Activated CD4-positive, alpha-beta T cell treated with anti-CD3 and anti-CD28 coated beads, Interleukin-10, Interleukin-2, amounts not matched to agents 100 ng/mL and 50 ng/mL, durations not matched to agents 16 hours and 8 hours (primary cell): ENCODE data around the gene FTSJ1.

ENCODE experiments used
- DNase-seq: peaks from one replicate; pipeline ENCODE4 v3.0.0-alpha.2; 2020

FTSJ1 gene

GRCh38 chrX:48471504-48471903 lies 4.5 kb upstream of the FTSJ1 start:
- DNase-seq = no peak

DNA sequence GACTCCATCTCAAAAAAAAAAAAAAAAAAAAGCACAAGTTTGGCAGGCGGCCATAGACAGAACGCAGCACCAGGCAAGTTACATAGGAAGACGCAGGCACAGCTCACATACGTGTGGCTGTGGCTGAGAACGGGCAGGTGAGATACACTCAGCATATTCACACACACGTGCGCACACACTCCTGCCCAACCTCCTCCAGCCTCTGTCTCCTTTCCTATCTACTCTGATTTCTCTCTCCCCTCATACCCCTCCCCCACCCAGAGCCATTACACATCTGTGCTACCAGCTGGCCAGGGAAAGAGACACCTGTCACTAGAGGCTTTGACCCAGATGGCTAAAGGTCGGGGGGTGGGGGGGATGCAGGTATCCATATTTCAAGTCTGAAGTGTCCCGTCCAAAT lies 3.8 kb upstream of the FTSJ1 start:
- no peak for DNase-seq

GRCh38 chrX:48472851-48473703 lies 2.9 kb upstream of the FTSJ1 start:
- no peak for DNase-seq

DNA sequence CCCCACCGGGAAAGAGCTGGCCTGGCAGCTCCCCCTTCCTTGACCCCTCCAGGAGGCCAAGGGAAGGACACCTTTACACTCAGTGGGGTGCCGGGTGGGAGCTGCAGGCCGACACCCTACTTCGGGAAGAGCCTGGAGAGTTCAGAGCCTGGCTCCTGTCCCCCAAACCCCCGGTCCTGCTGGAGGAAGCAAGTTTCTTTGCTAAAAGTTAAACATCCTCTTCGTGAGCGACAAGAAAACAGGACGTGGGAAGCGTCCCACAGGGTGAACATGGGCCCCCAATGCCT lies 2.4 kb upstream of the FTSJ1 start:
- no peak for DNase-seq

- peak; percentile 39 for DNase-seq
These were observed 1.9 kb upstream of the FTSJ1 start for GRCh38 chrX:48474127-48474526.

- DNase-seq = no peak
These were observed 1.4 kb upstream of the FTSJ1 start for GRCh38 chrX:48474581-48474980.

DNA sequence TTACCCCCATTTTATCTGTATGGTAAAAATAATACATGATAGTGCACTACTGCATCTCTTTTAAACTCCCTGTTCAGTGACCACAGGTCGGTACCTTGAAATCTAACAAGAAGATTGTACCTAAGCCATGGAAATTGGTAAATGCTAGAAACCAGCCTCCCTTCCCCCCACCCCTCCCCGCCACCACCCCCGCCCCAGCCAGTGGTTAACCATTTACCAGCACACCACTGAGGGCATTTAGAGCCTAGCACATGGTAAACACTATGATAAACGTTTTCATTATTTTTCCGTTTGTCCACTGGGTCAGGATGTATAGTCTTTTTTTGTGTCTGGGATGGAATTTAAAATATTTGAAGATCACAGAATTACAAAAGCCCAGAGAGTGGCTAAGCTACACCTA lies 703 bp upstream of the FTSJ1 start:
- peak; percentile 27 for DNase-seq

- DNase-seq = no peak
These were observed 920 bp downstream of the FTSJ1 start for GRCh38 chrX:48476919-48477318.

DNA sequence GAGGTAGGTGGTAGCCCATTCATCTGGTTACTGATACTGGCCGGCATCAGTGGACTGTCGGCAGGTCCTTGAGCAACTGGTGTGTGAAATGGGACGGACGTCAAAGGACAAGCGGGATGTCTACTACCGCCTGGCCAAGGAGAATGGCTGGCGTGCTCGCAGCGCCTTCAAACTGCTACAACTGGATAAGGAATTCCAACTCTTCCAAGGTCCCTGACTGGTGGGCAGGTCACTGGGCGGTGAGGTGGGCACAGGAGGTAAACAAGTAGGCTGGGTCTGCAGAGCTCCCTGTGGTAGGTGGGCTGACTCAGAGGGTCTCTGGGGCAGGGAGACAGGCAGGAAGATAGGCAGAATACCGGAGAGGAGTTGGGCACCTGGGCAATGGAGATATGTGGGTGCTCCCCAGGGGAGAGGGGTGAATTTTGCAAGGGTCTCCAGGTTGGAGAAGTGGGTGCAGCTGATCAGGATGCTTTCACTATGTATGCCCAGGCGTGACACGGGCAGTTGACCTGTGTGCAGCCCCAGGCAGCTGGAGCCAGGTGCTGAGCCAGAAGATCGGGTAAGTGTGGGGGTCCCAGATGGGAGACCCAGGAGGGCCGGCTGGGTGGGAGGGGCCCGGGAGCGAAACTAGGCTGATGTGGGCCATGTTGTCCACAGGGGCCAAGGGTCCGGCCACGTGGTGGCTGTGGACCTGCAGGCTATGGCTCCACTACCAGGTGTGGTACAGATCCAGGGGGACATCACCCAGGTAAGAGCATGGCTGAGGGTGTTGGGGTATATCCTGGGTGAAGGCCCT lies 2.2 kb downstream of the FTSJ1 start:
- DNase-seq = no peak

DNA sequence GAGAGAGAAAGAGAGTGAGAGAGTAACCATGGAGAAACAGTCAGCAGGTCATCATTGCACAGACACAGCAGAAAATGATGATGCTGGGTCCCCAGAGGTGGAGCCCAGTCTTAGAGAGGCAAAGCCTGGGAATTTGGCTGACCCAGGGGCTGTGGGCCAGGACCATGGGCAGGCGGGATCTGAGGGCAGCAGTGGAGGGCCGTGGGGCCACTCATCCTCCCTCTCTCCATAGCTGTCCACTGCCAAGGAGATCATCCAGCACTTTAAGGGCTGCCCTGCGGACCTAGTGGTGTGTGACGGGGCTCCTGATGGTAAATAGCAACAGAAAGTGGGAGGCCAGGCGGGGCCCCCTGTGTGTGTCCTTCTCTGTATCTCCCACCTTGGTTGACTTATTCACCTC lies 2.8 kb downstream of the FTSJ1 start:
- DNase-seq = no peak

GRCh38 chrX:48480142-48480541 lies 4.1 kb downstream of the FTSJ1 start:
- no peak for DNase-seq

- DNase-seq = no peak
These were observed 4.6 kb downstream of the FTSJ1 start for GRCh38 chrX:48480583-48480982.

DNA sequence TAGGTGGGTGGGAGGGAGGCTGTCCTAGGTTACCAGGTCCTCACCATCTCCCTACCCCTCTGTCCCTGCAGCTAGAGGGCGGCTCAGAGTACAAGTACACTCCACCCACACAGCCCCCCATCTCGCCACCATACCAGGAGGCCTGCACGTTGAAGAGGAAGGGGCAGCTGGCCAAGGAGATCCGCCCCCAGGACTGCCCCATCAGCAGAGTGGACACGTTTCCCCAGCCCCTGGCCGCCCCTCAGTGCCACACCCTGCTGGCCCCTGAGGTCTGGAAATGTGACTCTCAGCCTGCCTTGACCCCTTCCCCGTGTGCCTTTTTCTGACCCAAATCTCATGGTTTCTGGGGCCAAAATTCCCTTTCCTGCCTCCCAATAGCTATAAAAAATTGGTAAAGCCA lies 6.5 kb downstream of the FTSJ1 start:
- no peak for DNase-seq

DNA sequence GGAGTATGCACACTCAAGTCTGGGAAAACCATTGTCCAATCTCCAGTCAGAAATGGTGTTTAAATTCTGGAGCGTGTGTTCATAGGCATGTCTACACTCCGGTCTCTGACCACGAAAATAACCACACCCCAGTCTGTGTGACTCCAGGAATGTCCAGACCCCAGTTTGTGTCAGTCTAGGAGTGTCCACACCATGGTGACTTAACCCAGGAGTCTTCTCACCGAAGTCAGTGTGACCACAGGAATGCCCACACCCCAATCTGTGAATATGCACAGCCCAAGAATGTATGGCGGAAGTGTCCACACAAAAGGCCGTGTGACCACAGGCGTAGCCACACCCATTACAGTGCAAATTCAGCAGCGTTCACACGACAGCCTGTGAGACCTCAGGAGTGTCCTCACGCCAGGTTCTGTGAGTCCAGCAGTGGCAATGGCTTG lies 11.4 kb downstream of the FTSJ1 start:
- DNase-seq = no peak

DNA sequence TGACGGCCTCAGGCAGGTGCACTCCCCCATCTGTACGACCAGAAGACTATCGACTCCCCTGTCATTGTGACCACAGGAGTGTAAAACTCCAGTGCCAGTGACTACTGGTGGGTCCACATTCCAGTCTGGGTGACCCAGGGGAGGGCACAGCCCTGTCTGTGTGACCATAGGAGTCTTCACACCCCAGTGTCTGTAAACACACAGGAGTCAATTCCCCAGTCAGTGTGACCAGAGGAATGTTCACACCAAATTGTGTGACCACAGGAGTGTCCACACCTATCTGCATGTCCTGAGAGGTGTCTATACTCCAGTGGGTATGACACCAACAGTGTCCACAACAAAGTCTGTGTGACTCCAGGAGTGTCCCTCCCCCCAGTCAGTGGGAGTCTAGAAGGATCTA lies 12.0 kb downstream of the FTSJ1 start:
- no peak for DNase-seq

DNA sequence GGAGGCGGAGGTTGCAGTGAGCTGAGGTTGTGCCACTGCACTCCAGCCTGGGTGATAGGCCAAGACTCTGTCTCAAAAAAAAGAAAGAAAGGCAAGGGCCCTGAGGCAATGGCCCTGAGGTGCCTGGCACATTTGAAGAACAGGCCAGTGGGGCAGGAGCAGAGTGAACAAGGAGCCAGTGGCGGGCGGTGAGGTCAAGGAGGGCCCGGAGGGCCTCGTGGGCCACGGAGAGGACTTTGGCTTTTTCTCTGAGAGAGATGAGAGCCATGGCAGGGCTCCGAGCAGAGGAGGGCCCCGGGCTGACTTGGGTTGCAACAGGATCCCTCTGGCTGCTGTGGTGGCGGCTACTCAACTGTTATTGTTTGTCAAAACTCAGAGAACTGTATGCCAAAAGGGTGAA lies 13.3 kb downstream of the FTSJ1 start:
- DNase-seq = no peak

DNA sequence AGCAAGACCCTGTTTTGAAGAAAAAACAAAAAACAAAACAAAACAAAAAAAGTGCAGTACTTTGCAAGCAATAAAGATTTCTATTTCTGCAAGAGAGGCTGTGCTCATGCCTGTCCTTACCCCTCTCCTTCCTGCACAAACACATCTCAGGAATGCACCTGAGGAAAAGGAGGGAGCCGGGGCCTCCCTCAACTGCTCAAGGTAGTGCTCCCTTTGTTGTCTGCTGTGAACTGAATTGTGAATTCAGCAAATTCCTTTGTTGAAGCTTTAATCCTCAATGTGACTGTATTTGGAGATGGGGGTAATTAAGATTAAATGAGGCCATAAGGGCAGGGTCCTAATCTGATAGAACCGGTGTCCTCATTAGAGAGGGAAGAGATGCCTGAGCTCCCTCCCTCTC lies 13.9 kb downstream of the FTSJ1 start:
- no peak for DNase-seq

- no peak for DNase-seq
These were observed 14.7 kb downstream of the FTSJ1 start for GRCh38 chrX:48490661-48491060.

DNA sequence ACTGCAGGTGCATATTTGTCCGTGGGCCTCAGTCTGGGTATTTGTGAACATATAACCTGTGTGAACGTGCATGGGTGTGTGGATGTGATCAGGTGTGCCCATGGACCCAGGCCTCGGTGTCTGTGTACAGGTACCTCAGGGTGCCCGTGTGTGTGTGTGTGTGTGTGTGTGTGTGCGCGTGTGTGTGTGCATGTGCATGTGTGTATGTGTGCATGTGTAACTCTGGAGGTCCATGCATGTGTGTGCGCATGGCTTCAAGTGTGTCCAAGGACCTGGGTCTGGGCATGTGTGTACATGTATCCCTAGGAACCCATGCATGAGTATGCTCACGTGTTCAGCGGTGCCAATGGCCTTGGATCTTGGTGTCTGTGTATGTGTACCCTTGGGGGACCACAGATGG lies 15.8 kb downstream of the FTSJ1 start:
- DNase-seq = no peak

DNA sequence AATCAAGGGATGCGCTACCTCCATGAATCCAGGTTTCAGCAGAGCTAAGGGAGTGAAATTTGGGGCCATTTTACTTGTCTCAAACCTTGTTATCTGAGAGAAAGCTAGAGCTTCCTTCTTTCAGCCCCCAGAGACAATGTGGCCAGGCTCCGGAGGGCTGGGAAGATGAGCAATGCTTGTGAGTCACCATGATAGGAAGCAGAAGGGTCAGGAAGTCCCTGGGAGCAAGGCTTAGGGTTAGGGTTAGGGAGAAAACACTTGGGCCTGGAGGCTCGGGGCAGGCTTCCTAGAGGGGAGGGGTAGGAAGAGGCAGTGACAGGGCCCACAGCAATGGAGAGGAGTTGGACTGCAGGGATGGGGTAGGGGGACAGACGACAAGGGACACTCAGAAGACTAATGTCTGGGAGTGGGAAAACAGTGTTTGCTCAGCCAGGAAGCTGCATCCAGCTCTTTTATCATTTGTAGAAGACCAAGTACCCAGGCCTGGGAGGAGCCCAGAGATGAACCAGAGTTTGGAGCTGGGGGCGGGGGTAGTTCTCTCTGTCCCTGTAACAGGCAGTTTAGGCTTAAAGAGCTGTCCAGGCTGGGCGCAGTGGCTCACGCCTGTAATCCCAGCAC lies 16.4 kb downstream of the FTSJ1 start:
- no peak for DNase-seq

DNA sequence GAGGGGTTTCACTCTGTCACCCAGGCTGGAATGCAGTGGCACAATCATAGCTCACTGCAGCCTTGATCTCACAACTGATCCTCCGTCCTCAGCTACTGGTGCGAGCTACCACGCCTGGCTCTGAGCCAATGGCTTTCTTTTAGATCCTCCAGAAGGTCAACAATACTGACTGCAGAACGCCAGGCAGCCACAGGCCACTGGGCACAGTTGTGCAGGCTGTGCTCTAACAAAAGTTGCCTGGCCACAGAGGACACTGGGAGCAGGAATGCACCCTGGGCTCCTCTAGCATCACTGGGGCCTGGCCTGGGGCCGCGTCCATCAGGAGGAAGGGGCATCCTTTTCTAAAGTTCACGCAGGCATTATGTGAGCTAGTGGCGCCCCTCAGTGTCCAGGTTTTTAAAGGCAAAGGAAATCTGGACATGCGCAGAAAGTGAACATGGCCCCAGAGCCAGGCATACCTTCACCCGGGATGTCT lies 17.9 kb downstream of the FTSJ1 start:
- DNase-seq = peak; percentile 28

DNA sequence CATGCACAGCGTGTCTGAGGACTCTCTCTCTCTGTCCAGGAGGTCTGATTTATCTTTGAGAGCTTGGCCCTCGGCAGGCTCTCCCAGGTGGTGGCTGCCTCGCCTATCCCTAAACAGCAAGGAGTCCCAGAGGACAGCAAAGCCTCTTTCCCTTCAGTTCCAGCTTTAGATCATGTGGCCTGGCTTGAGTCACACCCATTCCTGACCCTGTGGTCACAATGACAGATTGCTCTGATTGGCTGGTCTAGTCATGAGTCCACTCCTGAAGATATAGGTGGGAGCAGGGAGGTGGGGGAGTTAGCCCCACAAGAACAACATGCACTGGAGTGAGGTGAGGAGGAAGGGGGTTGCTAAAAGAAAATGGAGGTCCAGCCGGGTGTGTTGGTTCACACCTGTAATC lies 20.7 kb downstream of the FTSJ1 start:
- DNase-seq = no peak

DNA sequence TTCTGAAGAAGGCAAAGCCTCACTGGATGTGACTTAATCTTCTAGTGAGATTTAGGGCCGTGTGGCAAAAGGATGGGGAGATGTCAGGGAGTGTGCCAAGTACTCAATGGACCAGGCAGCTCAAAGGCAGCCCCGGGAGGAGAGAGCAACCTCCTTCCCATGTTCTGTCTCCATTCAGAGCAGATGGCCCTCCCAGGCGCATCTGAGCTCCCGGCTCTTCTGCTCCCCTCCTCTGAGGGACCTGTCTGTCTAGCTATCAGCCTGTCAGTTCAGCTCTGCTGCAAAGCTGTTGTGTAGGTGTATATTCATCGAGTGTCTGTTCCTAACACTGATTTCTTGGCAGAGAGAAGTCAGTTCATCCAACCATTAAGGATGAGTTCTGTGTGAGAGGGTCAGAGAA lies 21.9 kb downstream of the FTSJ1 start:
- DNase-seq = no peak

- no peak for DNase-seq
These were observed 22.4 kb downstream of the FTSJ1 start for GRCh38 chrX:48498374-48498809.
